GM19395 (cell line): ENCODE data around the gene ADAMTSL2.

Source experiments
- ATAC-seq: cut with Tn5 transposase; IDR thresholded peaks from one replicate; pipeline ENCODE4 v1.9.1; 2021; ENCODE audit warnings: mild to moderate bottlenecking, moderate library complexity; ENCODE audit not compliant: unreplicated experiment

ADAMTSL2 gene

GRCh38 chr9:133618726-133619125 lies 84.2 kb downstream of the ADAMTSL2 start:
- no peak for ATAC-seq

- ATAC-seq: no peak
Observed at GRCh38 chr9:133619791-133620190, 85.3 kb downstream of the ADAMTSL2 start.

GRCh38 chr9:133621725-133622267 lies 87.3 kb downstream of the ADAMTSL2 start:
- no peak for ATAC-seq

- no peak for ATAC-seq
Observed at GRCh38 chr9:133622555-133622954, 88.1 kb downstream of the ADAMTSL2 start.
